ENCODE results near the gene CLASP2.

CLASP2 gene

GRCh38 chr3:33491721-33492120 lies 226.3 kb downstream of the CLASP2 start:
- Histone ChIP-seq H3K9me3 (ENCODE audit: insufficient read depth, low read depth, low read length) (no peaks in the 10 kb centered on the region), H3F3A (ENCODE audit: low read depth) (no peaks in the 10 kb centered on the region), H3K4me3 (ENCODE audit: low read length, poor library complexity, severe bottlenecking) (no peak overlapping the region), H3K4me2 (ENCODE audit: low read depth, low read length, poor library complexity, severe bottlenecking) (no peak overlapping the region), H3K9ac (ENCODE audit: low read depth, low read length, poor library complexity, severe bottlenecking) (no peak overlapping the region), H4K20me1 (ENCODE audit: insufficient read depth, low read length, poor library complexity, severe bottlenecking) (no peaks in the 10 kb centered on the region), H3K4me1 (ENCODE audit: insufficient read depth, low read length, poor library complexity, severe bottlenecking) (no peaks in the 10 kb centered on the region), H3K36me3 (ENCODE audit: insufficient read depth, low read length) (no peaks in the 10 kb centered on the region), H3K9me2 (replicated peaks; ENCODE audit: low read depth, low read length) (no peaks in the 10 kb centered on the region), H3K27me3 (ENCODE audit: insufficient read depth, low read length, poor library complexity, severe bottlenecking) (no peaks in the 10 kb centered on the region), H3K79me2 (ENCODE audit: insufficient read depth, low read length) (no peaks in the 10 kb centered on the region), H2AFZ (ENCODE audit: low read length) (no peak overlapping the region)
- TF ChIP-seq CTCF (conservative IDR thresholded peaks at IDR 0.05; ENCODE audit: low read length) = no peak
- no peak for TF ChIP-seq EZH2phosphoT487 (IDR thresholded peaks at IDR 0.05; ENCODE audit: borderline replicate concordance)

GRCh38 chr3:33490641-33491241 lies 227.3 kb downstream of the CLASP2 start:
- no peak overlapping the region for H3K4me2 ChIP-seq (ENCODE audit: low read depth, low read length, poor library complexity, severe bottlenecking)
- no peaks in the 10 kb centered on the region for H3K79me2 ChIP-seq (ENCODE audit: insufficient read depth, low read length)
- H3K4me1 ChIP-seq (ENCODE audit: insufficient read depth, low read length, poor library complexity, severe bottlenecking) = no peaks in the 10 kb centered on the region
- no peaks in the 10 kb centered on the region for H3K9me3 ChIP-seq (ENCODE audit: insufficient read depth, low read depth, low read length)
- no peaks in the 10 kb centered on the region for H4K20me1 ChIP-seq (ENCODE audit: insufficient read depth, low read length, poor library complexity, severe bottlenecking)
- no peak for TF ChIP-seq CTCF (conservative IDR thresholded peaks at IDR 0.05; ENCODE audit: low read length)
- no peak for TF ChIP-seq EZH2phosphoT487 (IDR thresholded peaks at IDR 0.05; ENCODE audit: borderline replicate concordance)
- H3K27me3 ChIP-seq (ENCODE audit: insufficient read depth, low read length, poor library complexity, severe bottlenecking) = no peaks in the 10 kb centered on the region
- no peaks in the 10 kb centered on the region for H3F3A ChIP-seq (ENCODE audit: low read depth)
- H3K9me2 ChIP-seq (replicated peaks; ENCODE audit: low read depth, low read length) = no peaks in the 10 kb centered on the region
- no peak overlapping the region for H3K9ac ChIP-seq (ENCODE audit: low read depth, low read length, poor library complexity, severe bottlenecking)
- no peak overlapping the region for H3K4me3 ChIP-seq (ENCODE audit: low read length, poor library complexity, severe bottlenecking)
- no peaks in the 10 kb centered on the region for H3K36me3 ChIP-seq (ENCODE audit: insufficient read depth, low read length)
- H2AFZ ChIP-seq (ENCODE audit: low read length) = no peak overlapping the region

- no peak for TF ChIP-seq CTCF (conservative IDR thresholded peaks at IDR 0.05; ENCODE audit: low read length)
- TF ChIP-seq EZH2phosphoT487 (IDR thresholded peaks at IDR 0.05; ENCODE audit: borderline replicate concordance) = no peak
These were observed 229.4 kb downstream of the CLASP2 start for GRCh38 chr3:33488683-33489082.

More at GRCh38 chr3:33488683-33489082, 229.4 kb downstream of the CLASP2 start:
- H3K27me3 ChIP-seq (ENCODE audit: insufficient read depth, low read length, poor library complexity, severe bottlenecking) = no peaks in the 10 kb centered on the region
- H2AFZ ChIP-seq (ENCODE audit: low read length) = no peak overlapping the region
- no peak overlapping the region for H3K4me3 ChIP-seq (ENCODE audit: low read length, poor library complexity, severe bottlenecking)
- H3K9me3 ChIP-seq (ENCODE audit: insufficient read depth, low read depth, low read length) = no peaks in the 10 kb centered on the region
- no peaks in the 10 kb centered on the region for H4K20me1 ChIP-seq (ENCODE audit: insufficient read depth, low read length, poor library complexity, severe bottlenecking)
- H3K9me2 ChIP-seq (replicated peaks; ENCODE audit: low read depth, low read length) = no peaks in the 10 kb centered on the region
- H3K9ac ChIP-seq (ENCODE audit: low read depth, low read length, poor library complexity, severe bottlenecking) = no peak overlapping the region
- no peaks in the 10 kb centered on the region for H3K36me3 ChIP-seq (ENCODE audit: insufficient read depth, low read length)
- no peaks in the 10 kb centered on the region for H3F3A ChIP-seq (ENCODE audit: low read depth)
- no peak overlapping the region for H3K4me2 ChIP-seq (ENCODE audit: low read depth, low read length, poor library complexity, severe bottlenecking)
- H3K4me1 ChIP-seq (ENCODE audit: insufficient read depth, low read length, poor library complexity, severe bottlenecking) = no peaks in the 10 kb centered on the region
- H3K79me2 ChIP-seq (ENCODE audit: insufficient read depth, low read length) = no peaks in the 10 kb centered on the region

Measured in Loucy (cell line).